Retinal pigment epithelial cell (primary cell): ENCODE measurements around the gene PLEKHM3.

Experiments
- DNase-seq: peaks from one replicate; pipeline ENCODE4 v3.0.0-alpha.2; 2010; ENCODE audit warnings: low read depth
- H3K4me3 ChIP-seq: 2 replicates; pipeline ENCODE4 v1.5.1; 2011; ENCODE audit warnings: mild to moderate bottlenecking, low read length, control low read depth, moderate library complexity
- CTCF ChIP-seq: conservative IDR thresholded peaks from 2 replicates; pipeline ENCODE4 v1.5.1; 2011; ENCODE audit warnings: low read depth, low read length, control low read depth, inconsistent platforms

Gene PLEKHM3

GRCh38 chr2:207925601-207926000 is 99.7 kb downstream of the PLEKHM3 start:
- TF ChIP-seq CTCF, result no peak
- H3K4me3 ChIP-seq, result no peak overlapping the region
- DNase-seq, result no peak

GRCh38 chr2:207921606-207922005 is 103.7 kb downstream of the PLEKHM3 start:
- TF ChIP-seq CTCF, result no peak
- H3K4me3 ChIP-seq, result no peak overlapping the region
- no peak for DNase-seq

- no peak overlapping the region for H3K4me3 ChIP-seq
- DNase-seq, result no peak
- TF ChIP-seq CTCF, result no peak
Observed at GRCh38 chr2:207920721-207921120, 104.6 kb downstream of the PLEKHM3 start.

GRCh38 chr2:207920321-207920720 is 105.0 kb downstream of the PLEKHM3 start:
- TF ChIP-seq CTCF, result no peak
- H3K4me3 ChIP-seq, result no peak overlapping the region
- no peak for DNase-seq

GRCh38 chr2:207919164-207919919 is 106.0 kb downstream of the PLEKHM3 start:
- TF ChIP-seq CTCF, result no peak
- no peak for DNase-seq
- H3K4me3 ChIP-seq, result no peak overlapping the region

- no peak for TF ChIP-seq CTCF
- no peak for DNase-seq
- H3K4me3 ChIP-seq, result no peak overlapping the region
Observed at GRCh38 chr2:207914716-207915115, 110.6 kb downstream of the PLEKHM3 start.

GRCh38 chr2:207913772-207914358 is 111.5 kb downstream of the PLEKHM3 start:
- DNase-seq, result no peak
- no peak overlapping the region for H3K4me3 ChIP-seq
- no peak for TF ChIP-seq CTCF
